GM13976 (cell line): ENCODE measurements around the gene RAB40C.

Source experiments
- DNase-seq: peaks from one replicate; pipeline ENCODE4 v3.0.0; 2012; ENCODE audit warnings: low spot score
- CTCF ChIP-seq: IDR thresholded peaks from 2 replicates; pipeline ENCODE4 v1.5.1; 2012; ENCODE audit warnings: borderline replicate concordance, mild to moderate bottlenecking; ENCODE audit not compliant: insufficient read depth; ENCODE audit errors: extremely low read depth, missing control alignments, control extremely low read depth
- in situ Hi-C: fragments of 300-500 bp; cut with MboI; formaldehyde crosslinking; loops from one replicate; pipeline ENCODE4 v1.12.0; 2022; ENCODE audit warnings: low sequenced_read_pairs, mixed read lengths, inconsistent platforms; ENCODE audit not compliant: unreplicated experiment

Gene RAB40C

DNA sequence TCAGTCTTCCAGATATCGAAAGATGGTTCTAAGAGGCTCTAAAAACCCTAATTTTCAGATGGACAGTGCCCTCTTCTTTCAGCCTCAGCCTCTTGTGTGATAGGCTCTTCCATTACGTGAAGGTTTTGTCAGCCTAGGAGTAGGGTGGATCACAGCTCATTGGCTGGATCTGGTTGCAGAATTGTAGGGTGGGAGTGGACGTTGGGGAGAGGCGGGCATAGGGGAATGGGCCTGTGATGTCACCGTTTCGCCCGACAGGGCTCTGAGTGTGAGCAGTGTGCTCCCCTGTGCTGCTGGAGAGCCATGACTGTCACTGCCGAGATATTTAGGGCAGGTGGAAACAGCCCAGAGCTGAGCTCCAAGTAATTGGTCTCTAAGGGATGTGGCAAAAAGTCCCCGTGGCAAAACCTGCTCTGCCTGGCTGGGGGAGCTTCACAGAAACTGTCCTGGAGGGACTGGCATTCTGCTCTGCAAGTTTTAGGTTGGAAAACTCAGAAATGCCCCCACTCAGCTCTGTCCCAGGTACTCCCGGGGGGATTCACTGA, 34.7 kb downstream of the RAB40C start:
- no peak for DNase-seq
- in situ Hi-C loops = no loop called here
- no peak for TF ChIP-seq CTCF

DNA sequence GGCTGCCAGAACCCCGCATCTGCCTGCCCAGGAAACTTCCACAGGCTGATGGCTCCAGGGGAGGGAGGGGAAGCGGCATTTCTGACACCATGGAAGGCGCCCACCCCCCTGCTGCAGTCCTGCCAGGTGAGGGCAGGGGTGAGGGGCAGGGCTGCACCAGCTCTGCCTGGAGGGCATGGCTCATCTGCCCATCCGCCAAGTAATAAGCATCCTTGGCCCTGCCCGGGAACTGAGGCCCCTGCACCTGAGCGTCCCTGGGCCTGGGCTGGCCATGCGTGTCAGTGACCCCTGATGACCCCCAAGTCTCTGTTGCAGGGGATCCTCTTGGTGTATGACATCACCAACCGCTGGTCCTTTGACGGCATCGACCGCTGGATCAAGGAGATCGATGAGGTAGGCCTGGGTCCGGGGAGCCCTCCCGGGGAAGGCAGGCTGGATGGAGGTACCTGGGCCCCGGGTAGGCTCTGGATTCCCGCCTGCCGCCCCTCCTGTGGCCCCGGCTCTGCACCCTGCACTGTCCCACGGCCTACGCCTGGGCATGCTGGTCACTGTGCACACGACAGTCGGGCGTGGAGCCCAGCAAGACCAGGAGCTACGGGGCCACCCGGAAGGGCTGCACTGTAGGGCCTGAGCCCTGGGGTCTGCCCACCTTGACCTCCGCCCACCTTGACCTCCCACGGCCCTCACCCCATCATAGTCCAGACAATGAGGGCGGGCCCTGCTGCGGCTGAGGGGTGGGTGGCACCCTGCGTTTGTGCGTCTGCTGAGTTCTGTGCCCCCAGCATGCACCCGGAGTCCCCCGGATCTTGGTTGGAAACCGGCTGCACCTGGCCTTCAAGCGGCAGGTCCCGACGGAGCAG, 35.5 kb downstream of the RAB40C start:
- no peak for TF ChIP-seq CTCF
- in situ Hi-C loops = no loop called here
- DNase-seq = no peak

GRCh38 chr16:625977-626765, 36.3 kb downstream of the RAB40C start:
- DNase-seq = no peak
- in situ Hi-C loops = no loop called here

GRCh38 chr16:626787-627453, 37.1 kb downstream of the RAB40C start:
- TF ChIP-seq CTCF = no peak
- in situ Hi-C loops = no loop called here
- DNase-seq = no peak

More at GRCh38 chr16:625977-626765, 36.3 kb downstream of the RAB40C start:
- no peak for TF ChIP-seq CTCF

DNA sequence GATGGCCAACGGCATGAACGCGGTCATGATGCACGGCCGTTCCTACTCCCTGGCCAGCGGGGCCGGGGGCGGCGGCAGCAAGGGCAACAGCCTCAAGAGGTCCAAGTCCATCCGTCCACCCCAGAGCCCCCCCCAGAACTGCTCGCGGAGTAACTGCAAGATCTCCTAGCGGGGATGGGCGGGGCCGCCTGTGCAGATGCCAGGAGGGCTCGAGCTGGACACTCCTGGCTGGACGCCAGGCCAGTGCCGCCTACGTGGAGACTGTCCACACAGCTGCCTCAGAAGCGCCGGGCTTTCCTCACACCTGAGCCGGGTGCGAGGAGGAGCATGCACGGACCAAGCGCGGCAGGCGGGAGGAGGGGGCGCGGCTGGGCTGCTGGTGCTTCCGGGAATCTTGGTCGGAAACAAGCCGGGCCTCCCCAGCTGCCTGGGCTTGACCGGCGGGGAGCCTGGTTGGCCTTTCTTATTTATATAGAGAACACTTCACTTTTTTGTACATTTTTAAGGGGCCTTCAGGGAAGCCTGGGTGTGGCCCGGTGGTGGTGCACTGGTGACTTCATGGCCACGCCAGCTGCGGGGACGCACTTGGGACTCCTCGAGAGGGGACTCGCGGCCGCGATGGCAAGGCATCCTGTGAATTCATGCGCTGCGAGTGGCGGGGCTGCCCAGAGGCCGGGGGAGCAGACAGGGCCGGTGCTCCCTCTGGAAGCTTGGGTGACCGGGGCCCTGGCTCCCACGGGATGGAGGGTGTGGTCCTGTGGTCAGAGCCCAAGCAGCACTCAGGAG, 37.8 kb downstream of the RAB40C start:
- no peak for DNase-seq
- in situ Hi-C loops = no loop called here
- no peak for TF ChIP-seq CTCF
